NCI-H2081 treated with DMSO at 0.1 percent for 48 hours (cell line): ENCODE results near the gene SLC10A3.
A peak's percentile ranks its signal among the peaks of the same experiment; 100 is the strongest.

ENCODE experiments used
- DNase-seq: peaks from one replicate; lab custom pipeline; 2025; lab: John Stamatoyannopoulos, UW

The SLC10A3 gene

GRCh38 chrX:154490414-154491083 lies at the start of gene SLC10A3:
Gene SLC10A3, minus strand, starts transcription at chrX:154490629. Its CDS starts 1,689 bp downstream, at chrX:154488940.
- DNase-seq: peak; percentile 24

- no peak for DNase-seq
Measured at GRCh38 chrX:154539077-154539476, 48.6 kb upstream of the SLC10A3 start.

GRCh38 chrX:154535892-154536291 lies 45.5 kb upstream of the SLC10A3 start:
- no peak for DNase-seq

GRCh38 chrX:154534526-154535322 lies 44.3 kb upstream of the SLC10A3 start:
- DNase-seq: peak; percentile 15

GRCh38 chrX:154532690-154533089 lies 42.3 kb upstream of the SLC10A3 start:
- no peak for DNase-seq

- DNase-seq: no peak
Measured at GRCh38 chrX:154531626-154532025, 41.2 kb upstream of the SLC10A3 start.

GRCh38 chrX:154530286-154530685 lies 39.9 kb upstream of the SLC10A3 start:
- DNase-seq: no peak

GRCh38 chrX:154529206-154529612 lies 38.8 kb upstream of the SLC10A3 start:
- no peak for DNase-seq

- no peak for DNase-seq
Measured at GRCh38 chrX:154526901-154527675, 36.7 kb upstream of the SLC10A3 start.

- no peak for DNase-seq
Measured at GRCh38 chrX:154525606-154526490, 35.4 kb upstream of the SLC10A3 start.

- DNase-seq: no peak
Measured at GRCh38 chrX:154519389-154519788, 29.0 kb upstream of the SLC10A3 start.

GRCh38 chrX:154517101-154517781 lies 26.8 kb upstream of the SLC10A3 start:
- no peak for DNase-seq

- DNase-seq: no peak
Measured at GRCh38 chrX:154516656-154517100, 26.2 kb upstream of the SLC10A3 start.

GRCh38 chrX:154515966-154516655 lies 25.7 kb upstream of the SLC10A3 start, which contains the start of gene FAM3A:
Gene FAM3A, minus strand, starts transcription at chrX:154516232. Its CDS starts 460 bp downstream, at chrX:154515772.
- peak; percentile 3 for DNase-seq

GRCh38 chrX:154515090-154515965 lies 24.9 kb upstream of the SLC10A3 start:
- DNase-seq: no peak

- no peak for DNase-seq
Measured at GRCh38 chrX:154513716-154514115, 23.3 kb upstream of the SLC10A3 start.

- no peak for DNase-seq
Measured at GRCh38 chrX:154512879-154513553, 22.6 kb upstream of the SLC10A3 start.

GRCh38 chrX:154511761-154512160 lies 21.3 kb upstream of the SLC10A3 start:
- no peak for DNase-seq

- DNase-seq: no peak
Measured at GRCh38 chrX:154509455-154509854, 19.0 kb upstream of the SLC10A3 start.
